SU-DHL-6 (cell line): ENCODE data around the gene IRX5.

ENCODE experiments used
- H2AFZ ChIP-seq: fragments of 200-600 bp; sonication (generic); 2 replicates; pipeline ENCODE4 v1.6.1; 2014; ENCODE audit warnings: low read depth, mild to moderate bottlenecking, moderate library complexity, mixed read lengths, antibody characterized with exemption, low read length; ENCODE audit not compliant: severe bottlenecking
- H3F3A ChIP-seq: fragments of 200-600 bp; shearing (Covaris generic); 2 replicates; pipeline ENCODE4 v1.6.0; 2016; ENCODE audit warnings: antibody characterized with exemption, mild to moderate bottlenecking; ENCODE audit not compliant: insufficient read depth
- H3K27ac ChIP-seq: fragments of 200-600 bp; sonication (generic); 2 replicates; pipeline ENCODE4 v1.5.1; 2016; ENCODE audit warnings: low read depth, mild to moderate bottlenecking, low read length, moderate library complexity, mixed read lengths
- H3K27me3 ChIP-seq: fragments of 200-600 bp; sonication (generic), shearing (Covaris generic); 2 replicates; pipeline ENCODE4 v1.6.0; 2014; ENCODE audit warnings: mild to moderate bottlenecking, low read length
- H3K36me3 ChIP-seq: fragments of 200-600 bp; sonication (generic); 2 replicates; pipeline ENCODE4 v1.6.1; 2014; ENCODE audit warnings: mild to moderate bottlenecking, low read length, mixed read lengths
- H3K4me2 ChIP-seq: fragments of 300-600, 200-600 bp; shearing (Covaris generic), sonication (generic); 2 replicates; pipeline ENCODE4 v1.6.0; 2014; ENCODE audit warnings: low read length, low read depth, mild to moderate bottlenecking; ENCODE audit not compliant: poor library complexity, severe bottlenecking
- H3K4me3 ChIP-seq: fragments of 200-600 bp; sonication (generic); 2 replicates; pipeline ENCODE4 v1.5.1; 2014; ENCODE audit warnings: antibody characterized with exemption, low read length, mild to moderate bottlenecking, mixed read lengths; ENCODE audit not compliant: insufficient read depth, poor library complexity, severe bottlenecking
- H3K79me2 ChIP-seq: fragments of 200-600 bp; sonication (generic); 2 replicates; pipeline ENCODE4 v1.6.1; 2014; ENCODE audit warnings: mild to moderate bottlenecking, low read length, moderate library complexity; ENCODE audit not compliant: insufficient read depth
- H3K9ac ChIP-seq: fragments of 200-600 bp; sonication (generic); 2 replicates; pipeline ENCODE4 v1.7.0; 2014; ENCODE audit warnings: mild to moderate bottlenecking, low read length
- H3K9me2 ChIP-seq: fragments of 200-600 bp; sonication (generic); replicated peaks from 2 replicates; pipeline ENCODE4 v1.6.1; 2014; ENCODE audit warnings: low read length; ENCODE audit not compliant: insufficient read depth
- H3K9me3 ChIP-seq: fragments of 200-600 bp; sonication (generic); 2 replicates; pipeline ENCODE4 v1.6.1; 2014; ENCODE audit warnings: low read length, mixed read lengths; ENCODE audit not compliant: insufficient read depth
- H4K20me1 ChIP-seq: fragments of 200-600 bp; sonication (generic); 2 replicates; pipeline ENCODE4 v1.6.1; 2014; ENCODE audit warnings: low read depth, mild to moderate bottlenecking, antibody characterized with exemption, low read length, moderate library complexity, mixed read lengths
- CTCF ChIP-seq: fragments of 200-600 bp; sonication (generic); IDR thresholded peaks from one replicate; pipeline ENCODE4 v1.5.1; 2017; ENCODE audit warnings: antibody characterized with exemption, mild to moderate bottlenecking, low read length, moderate library complexity; ENCODE audit not compliant: insufficient read depth, poor library complexity, severe bottlenecking
- EZH2phosphoT487 ChIP-seq: fragments of 200-600 bp; sonication (generic), shearing (Covaris generic); conservative IDR thresholded peaks from 2 replicates; pipeline ENCODE4 v1.6.1; 2018; ENCODE audit warnings: mild to moderate bottlenecking, antibody characterized with exemption, low read length, moderate library complexity, mixed read lengths

IRX5 gene

GRCh38 chr16:54934481-54935265, 4.0 kb downstream of the IRX5 start:
- Histone ChIP-seq H3K9ac (no peak overlapping the region), H3F3A (no peaks in the 10 kb centered on the region), H3K9me2 (no peaks in the 10 kb centered on the region), H3K4me3 (no peak overlapping the region), H2AFZ (no peak overlapping the region), H3K36me3 (no peaks in the 10 kb centered on the region), H3K4me2 (no peak overlapping the region), H3K27ac (no peak overlapping the region), H3K79me2 (no peaks in the 10 kb centered on the region), H3K27me3 (no peaks in the 10 kb centered on the region), H4K20me1 (no peaks in the 10 kb centered on the region), H3K9me3 (no peaks in the 10 kb centered on the region)
- no peak for TF ChIP-seq CTCF

- H3K9ac ChIP-seq = no peak overlapping the region
- H3K9me2 ChIP-seq = no peaks in the 10 kb centered on the region
Measured at GRCh38 chr16:54935266-54935968, 4.8 kb downstream of the IRX5 start.

GRCh38 chr16:54936201-54936978, 5.7 kb downstream of the IRX5 start:
- Histone ChIP-seq H3K9ac (no peak overlapping the region), H3K4me3 (no peak overlapping the region), H3K4me2 (no peak overlapping the region), H3F3A (no peaks in the 10 kb centered on the region), H3K27me3 (no peaks in the 10 kb centered on the region), H3K36me3 (no peaks in the 10 kb centered on the region), H3K9me3 (no peaks in the 10 kb centered on the region), H2AFZ (no peak overlapping the region), H3K27ac (no peak overlapping the region), H3K79me2 (no peaks in the 10 kb centered on the region), H3K9me2 (no peaks in the 10 kb centered on the region), H4K20me1 (no peaks in the 10 kb centered on the region)
- TF ChIP-seq CTCF = no peak
- TF ChIP-seq EZH2phosphoT487 = no peak

More at GRCh38 chr16:54935266-54935968, 4.8 kb downstream of the IRX5 start:
- Histone ChIP-seq H3K79me2 (no peaks in the 10 kb centered on the region), H3K9me3 (no peaks in the 10 kb centered on the region), H3K27ac (no peak overlapping the region), H4K20me1 (no peaks in the 10 kb centered on the region), H2AFZ (no peak overlapping the region), H3K4me3 (no peak overlapping the region), H3K27me3 (no peaks in the 10 kb centered on the region), H3K36me3 (no peaks in the 10 kb centered on the region), H3F3A (no peaks in the 10 kb centered on the region), H3K4me2 (no peak overlapping the region)
- TF ChIP-seq CTCF (no peak), EZH2phosphoT487 (no peak)
